HCT116 (cell line): ENCODE data around the gene NCAPD2. TPM values are rescaled to one million over a fixed set of nuclear protein-coding genes. Genes with fewer than 3 reads are reported as not detected.

Experiments
- ATAC-seq: fragments of 200-7000 bp; cut with Tn5 transposase; 2 replicates; pipeline ENCODE4 v1.9.1; 2020; ENCODE audit warnings: mild to moderate bottlenecking, moderate library complexity
- BruUV-seq: library from RNA; stranded (reverse); fragments of 400-500 nt; replicated peaks from 2 replicates; lab custom pipeline; 2021; lab: Mats Ljungman, UMichigan
- CTCF ChIA-PET: fragments of 300-600 bp; sonication (Branson Sonifier 250); formaldehyde crosslinking; loops from one replicate; lab custom pipeline; 2021; ENCODE audit warnings: antibody characterized with exemption; lab: Charles Lee
- POLR2A ChIA-PET: fragments of 300-600, 350-600 bp; sonication (Branson Sonifier 250); formaldehyde crosslinking; loops from one replicate; lab custom pipeline; 2021; ENCODE audit warnings: antibody characterized with exemption; lab: Charles Lee
- RAD21 ChIA-PET, 2 experiments: fragments of 300-600 bp; sonication (Branson Sonifier 250); formaldehyde crosslinking; loops; one replicate each; lab custom pipeline; 2023; ENCODE audit warnings: low total read pairs in 2 of 2; ENCODE audit not compliant: uncharacterized antibody in 2 of 2, unreplicated experiment in 2 of 2, low non-redundant PET in 1 of 2; lab: Charles Lee
- DNase-seq: peaks from one replicate; pipeline ENCODE4 v3.0.0-alpha.2; 2010; ENCODE audit warnings: low read depth, low spot score
- H2AFZ ChIP-seq: fragments of 200-600 bp; shearing (Covaris generic), sonication (generic); 2 replicates; pipeline ENCODE4 v1.6.1; 2017; ENCODE audit warnings: low read depth, mixed run types, mixed read lengths, antibody characterized with exemption, low read length; ENCODE audit not compliant: poor library complexity, severe bottlenecking
- H3K27ac ChIP-seq: 2 replicates; pipeline ENCODE4 v1.5.1; 2012; ENCODE audit warnings: low read depth, low read length
- H3K27me3 ChIP-seq: fragments of 200-600 bp; sonication (generic); 2 replicates; pipeline ENCODE4 v1.6.1; 2016; ENCODE audit warnings: mixed run types, low read length, mixed read lengths; ENCODE audit not compliant: insufficient read depth
- H3K36me3 ChIP-seq, 2 experiments: fragments of 200-500 bp in 1 of 2; fragments of 200-600 bp in 1 of 2; sonication (Bioruptor generic) in 1 of 2; sonication (generic) in 1 of 2; 2 replicates each; pipeline versions ENCODE4 v1.5.1 to v1.6.1; 2014 to 2016; ENCODE audit warnings: low read length in 2 of 2, inconsistent platforms in 1 of 2, mixed read lengths in 1 of 2, mixed run types in 1 of 2; ENCODE audit not compliant: insufficient read depth in 2 of 2, control insufficient read depth in 1 of 2
- H3K4me1 ChIP-seq, 2 experiments: fragments of 200-600 bp in 1 of 2; sonication (generic) in 1 of 2; 2 replicates each; pipeline versions ENCODE4 v1.5.1 to v1.6.1; 2012 to 2017; ENCODE audit warnings: low read length in 2 of 2, inconsistent platforms in 1 of 2, mild to moderate bottlenecking in 1 of 2, mixed read lengths in 1 of 2, mixed run types in 1 of 2, moderate library complexity in 1 of 2; ENCODE audit not compliant: insufficient read depth in 2 of 2, control insufficient read depth in 1 of 2
- H3K4me2 ChIP-seq: fragments of 200-600 bp; sonication (generic); 2 replicates; pipeline ENCODE4 v1.6.1; 2017; ENCODE audit warnings: mixed run types, low read length, mixed read lengths
- H3K4me3 ChIP-seq, 2 experiments: fragments of 200-600 bp in 1 of 2; sonication (generic) in 1 of 2; replicated peaks in 1 of 2; 2 replicates each; pipeline ENCODE4 v1.5.1; 2011 to 2016; ENCODE audit warnings: low read length in 2 of 2, control low read depth in 1 of 2, low read depth in 1 of 2, mild to moderate bottlenecking in 1 of 2, mixed read lengths in 1 of 2, mixed run types in 1 of 2
- H3K79me2 ChIP-seq: fragments of 200-600 bp; sonication (generic); 2 replicates; pipeline ENCODE4 v1.6.1; 2017; ENCODE audit warnings: mild to moderate bottlenecking, mixed run types, low read length, moderate library complexity, mixed read lengths; ENCODE audit not compliant: insufficient read depth
- H3K9ac ChIP-seq: fragments of 200-600 bp; sonication (generic); 2 replicates; pipeline ENCODE4 v1.6.1; 2016; ENCODE audit warnings: low read length, mixed read lengths
- H3K9me2 ChIP-seq: fragments of 200-600 bp; sonication (generic), shearing (Covaris generic); 2 replicates; pipeline ENCODE4 v1.6.1; 2017; ENCODE audit warnings: mixed run types, mild to moderate bottlenecking, moderate library complexity; ENCODE audit not compliant: insufficient read depth
- H3K9me3 ChIP-seq, 2 experiments: fragments of 200-500 bp in 1 of 2; fragments of 200-600 bp in 1 of 2; sonication (Bioruptor generic) in 1 of 2; sonication (generic) in 1 of 2; 2 replicates each; pipeline ENCODE4 v1.6.1; 2014 to 2017; ENCODE audit warnings: low read length in 2 of 2, mixed read lengths in 2 of 2, inconsistent platforms in 1 of 2, low read depth in 1 of 2, mild to moderate bottlenecking in 1 of 2, mixed run types in 1 of 2, moderate library complexity in 1 of 2; ENCODE audit not compliant: control insufficient read depth in 1 of 2, insufficient read depth in 1 of 2
- H4K20me1 ChIP-seq: fragments of 200-600 bp; sonication (generic), shearing (Covaris generic); 2 replicates; pipeline ENCODE4 v1.6.1; 2017; ENCODE audit warnings: mixed run types, mild to moderate bottlenecking, moderate library complexity; ENCODE audit not compliant: insufficient read depth
- ATF3 ChIP-seq: IDR thresholded peaks from 2 replicates; pipeline ENCODE4 v1.6.1; 2012
- CBX3 ChIP-seq: IDR thresholded peaks from 2 replicates; pipeline ENCODE4 v1.6.1; 2012; ENCODE audit warnings: low read depth
- CEBPB ChIP-seq: IDR thresholded peaks from 2 replicates; pipeline ENCODE4 v1.6.1; 2012; ENCODE audit warnings: low read depth
- CTCF ChIP-seq, 3 experiments: fragments of 200-600 bp in 1 of 3; sonication (generic) in 1 of 3; IDR thresholded peaks in 2 of 3; conservative IDR thresholded peaks in 1 of 3; 2 replicates each; pipeline ENCODE4 v1.5.1; 2012 to 2017; ENCODE audit warnings: low read depth in 2 of 3, low read length in 2 of 3, antibody characterized with exemption in 1 of 3, borderline replicate concordance in 1 of 3, control low read depth in 1 of 3, mild to moderate bottlenecking in 1 of 3, mixed read lengths in 1 of 3, mixed run types in 1 of 3, moderate library complexity in 1 of 3; ENCODE audit not compliant: insufficient read depth in 1 of 3
- EGR1 ChIP-seq: IDR thresholded peaks from 2 replicates; pipeline ENCODE4 v1.6.1; 2012; ENCODE audit warnings: low read depth
- EZH2 ChIP-seq: fragments of 200-600 bp; sonication (generic); IDR thresholded peaks from 2 replicates; pipeline ENCODE4 v1.6.1; 2017; ENCODE audit warnings: antibody characterized with exemption, mixed run types
- JUND ChIP-seq: IDR thresholded peaks from 2 replicates; pipeline ENCODE4 v1.6.1; 2012
- MAX ChIP-seq: IDR thresholded peaks from 2 replicates; pipeline ENCODE4 v1.6.1; 2012
- SIN3A ChIP-seq: IDR thresholded peaks from 2 replicates; pipeline ENCODE4 v1.6.1; 2012; ENCODE audit warnings: low read depth
- SRF ChIP-seq: IDR thresholded peaks from 2 replicates; pipeline ENCODE4 v1.6.1; 2012; ENCODE audit warnings: low read depth
- TCF7L2 ChIP-seq: IDR thresholded peaks from 2 replicates; pipeline ENCODE4 v1.7.0; 2011; ENCODE audit warnings: borderline replicate concordance, inconsistent platforms; ENCODE audit not compliant: insufficient read depth, insufficient read length; ENCODE audit errors: extremely low read depth
- YY1 ChIP-seq: IDR thresholded peaks from 2 replicates; pipeline ENCODE4 v1.6.1; 2011; ENCODE audit warnings: low read length, low read depth, moderate library complexity, mild to moderate bottlenecking; ENCODE audit not compliant: insufficient replicate concordance; ENCODE audit errors: extremely low read depth
- ZBTB33 ChIP-seq: IDR thresholded peaks from 2 replicates; pipeline ENCODE4 v1.6.1; 2011; ENCODE audit warnings: mild to moderate bottlenecking, low read length, moderate library complexity; ENCODE audit not compliant: insufficient replicate concordance; ENCODE audit errors: extremely low read depth
- intact Hi-C: fragments of 100-400 bp; cut with micrococcal nuclease; formaldehyde crosslinking; loops from 2 replicates; pipeline ENCODE4 v1.10.0; 2022
- total RNA-seq: library from RNA; stranded (reverse); gene quantifications from one replicate; pipeline ENCODE4 v1.2.1, GENCODE V29; 2021; ENCODE audit not compliant: unreplicated experiment

Gene NCAPD2
- total RNA-seq, 1 experiment from 2014 or later: 177 TPM

DNA sequence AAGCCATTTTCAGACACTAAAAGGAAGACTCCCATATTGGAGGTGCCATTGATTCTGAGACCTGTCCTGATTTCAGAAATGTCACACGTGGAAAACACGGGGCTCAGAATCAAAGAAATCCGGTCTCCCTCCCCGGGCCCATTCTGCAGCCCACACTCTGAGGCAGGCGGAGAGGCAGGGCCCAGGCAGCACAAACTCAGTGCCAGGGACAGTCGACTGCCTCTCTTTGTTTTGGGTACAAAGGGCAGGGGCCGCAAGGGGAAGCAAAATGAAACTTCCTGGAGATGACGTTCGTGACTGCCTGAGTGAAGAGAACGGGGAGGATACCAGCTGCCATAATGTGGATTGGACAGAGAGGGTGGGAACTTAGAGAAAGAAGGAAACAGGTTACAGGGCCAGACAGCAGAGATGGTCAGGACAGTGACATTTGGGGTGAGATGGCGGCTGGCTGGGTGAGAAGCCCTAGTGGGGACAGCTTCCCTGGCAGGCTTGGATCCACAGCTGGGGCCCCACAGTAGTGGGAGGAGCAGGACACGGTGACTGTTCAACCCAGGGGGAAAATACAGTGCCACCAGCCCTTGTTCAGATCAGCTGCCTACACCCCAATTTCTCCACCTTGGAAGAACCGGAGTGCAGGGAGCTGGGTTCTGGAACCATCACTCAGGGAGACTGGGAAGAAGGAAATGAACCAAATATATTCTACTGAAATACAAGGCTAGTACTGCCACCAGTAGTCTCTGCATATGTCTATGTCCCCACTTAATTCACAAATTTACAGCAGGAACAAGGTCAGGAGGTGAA, 48.5 kb downstream of the NCAPD2 start (continued):
- no peak for TF ChIP-seq CEBPB
- TF ChIP-seq EGR1: no peak
- TF ChIP-seq CBX3: no peak
- TF ChIP-seq MAX: no peak
- TF ChIP-seq JUND: no peak
- TF ChIP-seq, all 23 proteins: peak for 0

GRCh38 chr12:6546016-6546415, 52.1 kb downstream of the NCAPD2 start:
- no peak for TF ChIP-seq ZBTB33
- TF ChIP-seq TCF7L2: no peak
- TF ChIP-seq EZH2: no peak
- no peak for TF ChIP-seq SRF
- TF ChIP-seq ATF3: no peak
- no peak for TF ChIP-seq JUND
- TF ChIP-seq SIN3A: no peak
- TF ChIP-seq CTCF (IDR thresholded peaks at IDR 0.05 in 2 of 3, conservative IDR thresholded peaks at IDR 0.05 in 1 of 3; ENCODE audit: borderline replicate concordance in 1 of 3, insufficient read depth in 1 of 3, low read depth in 2 of 3, low read length in 2 of 3): no peak
- no peak for TF ChIP-seq YY1
- ChIA-PET RAD21 (no interaction called here), CTCF (interaction anchor here (1.4 to 2.0 kb wide), 2 partner anchors 8 to 13 kb away, joined by 4 to 10 read pairs; no protein-coding TSS in a partner anchor), POLR2A (interaction anchor here (8.9 kb wide), 1 partner anchor 9 kb away, joined by 84 read pairs; the partner anchor contains the start of gene GAPDH)
- no peak for DNase-seq
- Histone ChIP-seq H3K27ac (no peak overlapping the region), H3K79me2 (no peaks in the 10 kb centered on the region), H3K4me2 (no peak overlapping the region), H3K4me1 (peaks cover 12 to 25% of the 10 kb centered on the region in 2 experiments), H4K20me1 (no peaks in the 10 kb centered on the region), H3K4me3 (no peak overlapping the region), H3K9me3 (no peaks in the 10 kb centered on the region), H2AFZ (no peak overlapping the region), H3K9ac (no peak overlapping the region), H3K9me2 (no peaks in the 10 kb centered on the region), H3K36me3 (no peaks in the 10 kb centered on the region), H3K27me3 (no peaks in the 10 kb centered on the region)
- no peak for ATAC-seq
- no TSS peak for BruUV-seq
- intact Hi-C loops: no loop called here
